IPS-NIHi7 (cell line): ENCODE results near the gene NFKB2.

Experiments used
- DNase-seq: peaks from one replicate; pipeline ENCODE4 v3.0.0; 2012; ENCODE audit warnings: mixed read lengths; ENCODE audit errors: extremely low spot score

NFKB2 gene

DNA sequence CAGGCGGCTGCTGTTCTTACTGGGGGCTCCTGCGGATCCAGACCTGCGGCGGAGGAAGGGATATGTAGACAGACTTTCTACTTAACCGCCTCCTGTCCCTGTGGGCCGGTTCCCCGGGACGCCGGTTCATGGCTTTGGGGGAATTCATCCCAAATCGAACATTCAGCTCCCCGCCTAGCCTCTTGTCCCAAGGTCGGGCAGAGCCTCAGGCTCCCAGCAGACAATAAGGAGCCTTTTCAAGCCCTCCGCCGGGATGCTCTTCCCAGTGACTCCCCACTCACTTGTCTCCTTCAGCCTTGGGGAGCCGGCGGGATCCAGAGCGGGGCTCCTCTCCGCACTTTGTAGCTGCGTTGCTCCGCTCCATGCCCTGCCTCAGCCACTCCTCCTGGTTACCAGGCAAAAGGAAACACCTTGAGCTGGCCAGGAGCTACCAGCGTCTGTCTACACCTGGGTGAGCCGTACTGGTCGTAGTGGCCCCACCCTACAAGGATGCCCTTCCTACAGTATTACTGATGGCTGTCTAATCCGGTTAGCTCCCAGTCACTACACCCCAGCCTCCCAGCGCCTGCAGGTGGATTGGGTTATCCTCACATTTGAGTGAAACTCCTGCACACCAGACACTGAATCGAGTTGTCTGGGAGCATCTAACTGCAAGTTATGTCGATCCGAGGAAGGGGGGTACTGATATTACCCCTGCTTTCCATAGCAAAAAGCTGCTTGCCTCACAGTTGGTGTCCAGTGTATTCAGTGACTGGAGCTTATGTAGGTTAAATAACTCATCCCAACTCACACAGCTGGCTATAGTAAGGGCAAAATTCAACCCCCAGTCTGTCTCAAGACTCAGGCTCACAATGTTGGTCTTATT is 55.8 kb downstream of the NFKB2 start, which contains the start of gene C10orf95:
Gene C10orf95, minus strand, starts transcription at position 439 of the 865 bp plus-strand sequence. CDS start 450 bp downstream, outside the sequence.
- DNase-seq, result no peak
